ENCODE data around the gene LRRC40.
A peak's percentile ranks its signal among the peaks of the same experiment; 100 is the strongest.

Gene LRRC40

DNA sequence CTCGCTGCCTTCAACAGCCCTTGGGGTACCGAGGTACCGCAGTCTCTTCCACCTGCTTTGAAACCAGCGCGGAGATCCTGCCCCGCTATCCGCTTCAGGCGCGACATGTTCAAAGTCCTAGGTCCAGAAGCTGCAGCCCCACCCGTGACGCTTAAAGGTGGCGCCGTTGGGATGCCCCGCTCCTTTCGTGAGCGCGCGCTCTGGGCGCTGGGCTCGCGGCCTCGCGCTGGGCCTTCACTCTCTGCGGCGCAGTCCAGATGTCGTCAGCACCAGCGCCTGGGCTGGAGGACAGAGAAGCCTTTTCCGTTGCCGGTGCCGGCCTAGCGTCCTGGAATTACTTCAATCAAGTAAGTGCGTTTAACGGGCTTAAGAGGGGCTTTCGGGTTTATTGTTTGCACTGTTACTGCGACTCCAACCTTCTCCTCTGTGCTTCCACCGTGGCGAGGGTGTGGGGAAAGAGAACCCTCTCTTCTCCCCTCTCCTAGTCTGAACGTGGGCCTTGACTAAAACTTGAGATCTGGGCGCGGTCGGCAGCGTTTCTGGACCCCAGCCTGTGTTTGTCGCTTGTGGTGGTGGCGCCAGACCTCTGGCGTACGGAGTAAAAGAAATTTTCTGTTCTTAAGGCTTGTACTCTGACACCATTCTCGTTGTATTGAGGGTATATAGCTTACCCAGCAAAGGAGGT lies at the start of gene LRRC40:
Gene LRRC40, minus strand, starts transcription at position 146 of the 685 bp plus-strand sequence. Its CDS starts 39 bp downstream, at position 107.
- Histone ChIP-seq H3K4me3 (ENCODE audit: low read depth, low read length) (peak within 1 kb of the TSS; percentile 97), H3K4me1 (ENCODE audit: control insufficient read depth, insufficient read depth, low read length) (peaks cover 9% of the 10 kb centered on the region; the same call in 1 of the 2 replicates), H3K36me3 (ENCODE audit: control insufficient read depth, insufficient read depth, low read length) (peaks cover 4% of the 10 kb centered on the region; the same call in 1 of the 2 replicates), H3K9me3 (ENCODE audit: control insufficient read depth, insufficient read depth, low read depth, low read length) (no peaks in the 10 kb centered on the region), H3K9ac (ENCODE audit: low read length) (peak within 1 kb of the TSS; percentile 99), H3K27ac (ENCODE audit: low read depth, low read length) (peak within 1 kb of the TSS; percentile 91), H3K27me3 (ENCODE audit: control insufficient read depth, insufficient read depth, low read length) (no peaks in the 10 kb centered on the region)

GRCh38 chr1:70248729-70249128 lies 43.4 kb upstream of the LRRC40 start:
- Histone ChIP-seq H3K9ac (ENCODE audit: low read length) (no peak overlapping the region), H3K27me3 (ENCODE audit: control insufficient read depth, insufficient read depth, low read length) (no peaks in the 10 kb centered on the region), H3K36me3 (ENCODE audit: control insufficient read depth, insufficient read depth, low read length) (peaks cover 90% of the 10 kb centered on the region), H3K27ac (ENCODE audit: low read depth, low read length) (no peak overlapping the region), H3K9me3 (ENCODE audit: control insufficient read depth, insufficient read depth, low read depth, low read length) (no peaks in the 10 kb centered on the region), H3K4me3 (ENCODE audit: low read depth, low read length) (no peak overlapping the region), H3K4me1 (ENCODE audit: control insufficient read depth, insufficient read depth, low read length) (no peaks in the 10 kb centered on the region)

- no peaks in the 10 kb centered on the region for H3K4me1 ChIP-seq (ENCODE audit: control insufficient read depth, insufficient read depth, low read length)
- no peak overlapping the region for H3K27ac ChIP-seq (ENCODE audit: low read depth, low read length)
- peaks cover 95% of the 10 kb centered on the region for H3K36me3 ChIP-seq (ENCODE audit: control insufficient read depth, insufficient read depth, low read length)
- no peak overlapping the region for H3K4me3 ChIP-seq (ENCODE audit: low read depth, low read length)
- H3K27me3 ChIP-seq (ENCODE audit: control insufficient read depth, insufficient read depth, low read length) = no peaks in the 10 kb centered on the region
- H3K9me3 ChIP-seq (ENCODE audit: control insufficient read depth, insufficient read depth, low read depth, low read length) = no peaks in the 10 kb centered on the region
- H3K9ac ChIP-seq (ENCODE audit: low read length) = no peak overlapping the region
These were observed 42.4 kb upstream of the LRRC40 start for GRCh38 chr1:70247768-70248167.

DNA sequence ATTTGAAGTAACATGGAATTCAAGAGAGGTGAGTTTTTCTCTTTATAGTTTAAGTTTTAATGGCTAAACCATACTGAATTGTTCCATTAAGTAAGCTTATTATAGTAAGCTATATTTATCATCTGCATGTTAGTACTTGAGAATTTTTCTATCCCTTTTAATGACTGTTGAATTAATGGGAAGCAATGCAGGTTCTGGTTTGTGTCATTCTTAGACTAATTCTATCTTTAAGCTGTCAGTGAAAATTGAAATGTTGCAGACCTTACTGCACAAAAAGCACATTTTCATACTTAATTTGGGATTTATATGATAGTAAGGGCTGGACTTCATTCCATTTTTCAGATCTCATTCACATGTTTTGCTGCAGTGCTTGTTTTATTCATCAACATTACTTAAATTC lies 41.7 kb upstream of the LRRC40 start:
- Histone ChIP-seq H3K36me3 (ENCODE audit: control insufficient read depth, insufficient read depth, low read length) (peaks cover 100% of the 10 kb centered on the region), H3K9ac (ENCODE audit: low read length) (no peak overlapping the region), H3K27me3 (ENCODE audit: control insufficient read depth, insufficient read depth, low read length) (no peaks in the 10 kb centered on the region), H3K4me3 (ENCODE audit: low read depth, low read length) (no peak overlapping the region), H3K27ac (ENCODE audit: low read depth, low read length) (no peak overlapping the region), H3K4me1 (ENCODE audit: control insufficient read depth, insufficient read depth, low read length) (no peaks in the 10 kb centered on the region), H3K9me3 (ENCODE audit: control insufficient read depth, insufficient read depth, low read depth, low read length) (no peaks in the 10 kb centered on the region)

GRCh38 chr1:70239940-70240339 lies 34.6 kb upstream of the LRRC40 start:
- H3K9ac ChIP-seq (ENCODE audit: low read length) = no peak overlapping the region
- no peaks in the 10 kb centered on the region for H3K27me3 ChIP-seq (ENCODE audit: control insufficient read depth, insufficient read depth, low read length)
- H3K4me3 ChIP-seq (ENCODE audit: low read depth, low read length) = no peak overlapping the region
- H3K9me3 ChIP-seq (ENCODE audit: control insufficient read depth, insufficient read depth, low read depth, low read length) = no peaks in the 10 kb centered on the region
- no peaks in the 10 kb centered on the region for H3K4me1 ChIP-seq (ENCODE audit: control insufficient read depth, insufficient read depth, low read length)
- H3K36me3 ChIP-seq (ENCODE audit: control insufficient read depth, insufficient read depth, low read length) = peaks cover 100% of the 10 kb centered on the region
- no peak overlapping the region for H3K27ac ChIP-seq (ENCODE audit: low read depth, low read length)

DNA sequence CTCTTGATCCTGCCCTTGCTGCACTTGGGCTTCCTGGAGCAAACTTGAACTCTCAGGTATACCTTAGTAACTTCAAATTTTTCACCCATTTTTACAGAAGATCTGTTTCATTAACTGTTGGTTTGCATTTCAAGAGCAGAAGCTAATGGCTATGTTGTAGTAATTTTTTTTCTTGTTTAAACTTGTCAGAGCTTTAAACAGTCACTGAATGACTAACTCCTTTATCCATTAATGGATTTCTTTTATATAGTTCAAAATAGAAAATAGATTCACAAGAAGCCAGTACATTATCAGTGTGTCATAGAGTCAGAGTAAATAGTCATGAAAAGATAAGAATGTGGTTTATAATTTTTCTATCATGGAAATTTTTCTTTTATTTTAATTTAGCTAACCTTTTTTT lies 29.4 kb upstream of the LRRC40 start:
- H3K36me3 ChIP-seq (ENCODE audit: control insufficient read depth, insufficient read depth, low read length) = peaks cover 100% of the 10 kb centered on the region
- no peak overlapping the region for H3K9ac ChIP-seq (ENCODE audit: low read length)
- H3K4me3 ChIP-seq (ENCODE audit: low read depth, low read length) = no peak overlapping the region
- H3K9me3 ChIP-seq (ENCODE audit: control insufficient read depth, insufficient read depth, low read depth, low read length) = no peaks in the 10 kb centered on the region
- no peaks in the 10 kb centered on the region for H3K4me1 ChIP-seq (ENCODE audit: control insufficient read depth, insufficient read depth, low read length)
- no peak overlapping the region for H3K27ac ChIP-seq (ENCODE audit: low read depth, low read length)
- H3K27me3 ChIP-seq (ENCODE audit: control insufficient read depth, insufficient read depth, low read length) = no peaks in the 10 kb centered on the region

- H3K27me3 ChIP-seq (ENCODE audit: control insufficient read depth, insufficient read depth, low read length) = no peaks in the 10 kb centered on the region
- H3K9me3 ChIP-seq (ENCODE audit: control insufficient read depth, insufficient read depth, low read depth, low read length) = no peaks in the 10 kb centered on the region
- H3K27ac ChIP-seq (ENCODE audit: low read depth, low read length) = no peak overlapping the region
- peaks cover 98% of the 10 kb centered on the region for H3K36me3 ChIP-seq (ENCODE audit: control insufficient read depth, insufficient read depth, low read length)
- peaks cover 4% of the 10 kb centered on the region; the same call in 1 of the 2 replicates for H3K4me1 ChIP-seq (ENCODE audit: control insufficient read depth, insufficient read depth, low read length)
- H3K9ac ChIP-seq (ENCODE audit: low read length) = no peak overlapping the region
- no peak overlapping the region for H3K4me3 ChIP-seq (ENCODE audit: low read depth, low read length)
These were observed 26.1 kb upstream of the LRRC40 start for GRCh38 chr1:70231475-70231874.

DNA sequence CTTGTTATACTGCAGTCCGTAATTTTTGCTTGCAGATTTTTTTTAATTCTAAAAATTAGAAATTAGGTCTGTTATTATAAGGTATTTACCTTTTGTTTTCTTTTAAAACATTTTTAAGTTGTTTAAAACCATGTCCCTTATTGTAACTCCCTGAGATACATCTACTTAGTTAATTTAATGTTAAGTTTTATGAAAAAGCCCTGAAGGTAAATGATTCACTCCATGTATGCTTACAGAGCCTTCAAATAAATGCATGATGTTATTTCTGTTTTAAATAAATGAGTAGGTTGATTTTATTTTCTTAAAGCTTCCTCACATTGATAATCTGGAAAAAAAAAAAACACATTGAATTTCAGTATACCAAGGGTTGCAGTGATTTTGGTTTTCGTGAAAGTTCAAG lies 23.3 kb upstream of the LRRC40 start:
- Histone ChIP-seq H3K4me3 (ENCODE audit: low read depth, low read length) (no peak overlapping the region), H3K4me1 (ENCODE audit: control insufficient read depth, insufficient read depth, low read length) (peaks cover 14% of the 10 kb centered on the region; the same call in 1 of the 2 replicates), H3K36me3 (ENCODE audit: control insufficient read depth, insufficient read depth, low read length) (peaks cover 90% of the 10 kb centered on the region)

DNA sequence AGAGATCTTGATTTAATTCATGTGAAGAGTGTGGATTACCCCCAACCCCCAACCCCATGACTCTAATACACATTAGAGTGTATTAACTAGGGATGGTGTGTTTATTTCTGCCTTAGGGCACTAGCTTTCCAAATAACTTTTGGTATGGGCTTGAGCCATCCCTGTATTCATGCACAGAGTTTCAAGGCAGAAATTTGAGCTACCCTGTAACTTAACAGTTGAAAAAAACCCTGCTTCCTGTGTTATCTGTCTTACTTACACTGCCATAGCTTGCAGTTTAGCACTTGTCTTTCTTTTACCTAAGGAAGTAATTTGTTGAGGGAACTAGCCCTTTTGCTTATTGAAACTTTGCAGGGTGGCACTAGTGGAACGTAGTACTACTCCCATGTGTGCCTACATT lies 22.1 kb upstream of the LRRC40 start:
- no peak overlapping the region for H3K27ac ChIP-seq (ENCODE audit: low read depth, low read length)
- peaks cover 90% of the 10 kb centered on the region for H3K36me3 ChIP-seq (ENCODE audit: control insufficient read depth, insufficient read depth, low read length)
- H3K4me1 ChIP-seq (ENCODE audit: control insufficient read depth, insufficient read depth, low read length) = peaks cover 20% of the 10 kb centered on the region; the same call in 1 of the 2 replicates
- H3K27me3 ChIP-seq (ENCODE audit: control insufficient read depth, insufficient read depth, low read length) = no peaks in the 10 kb centered on the region
- H3K9me3 ChIP-seq (ENCODE audit: control insufficient read depth, insufficient read depth, low read depth, low read length) = no peaks in the 10 kb centered on the region
- no peak overlapping the region for H3K4me3 ChIP-seq (ENCODE audit: low read depth, low read length)
- no peak overlapping the region for H3K9ac ChIP-seq (ENCODE audit: low read length)

More for the DNA sequence above, 23.3 kb upstream of the LRRC40 start:
- no peaks in the 10 kb centered on the region for H3K9me3 ChIP-seq (ENCODE audit: control insufficient read depth, insufficient read depth, low read depth, low read length)
- H3K27me3 ChIP-seq (ENCODE audit: control insufficient read depth, insufficient read depth, low read length) = no peaks in the 10 kb centered on the region
- no peak overlapping the region for H3K27ac ChIP-seq (ENCODE audit: low read depth, low read length)
- no peak overlapping the region for H3K9ac ChIP-seq (ENCODE audit: low read length)

DNA sequence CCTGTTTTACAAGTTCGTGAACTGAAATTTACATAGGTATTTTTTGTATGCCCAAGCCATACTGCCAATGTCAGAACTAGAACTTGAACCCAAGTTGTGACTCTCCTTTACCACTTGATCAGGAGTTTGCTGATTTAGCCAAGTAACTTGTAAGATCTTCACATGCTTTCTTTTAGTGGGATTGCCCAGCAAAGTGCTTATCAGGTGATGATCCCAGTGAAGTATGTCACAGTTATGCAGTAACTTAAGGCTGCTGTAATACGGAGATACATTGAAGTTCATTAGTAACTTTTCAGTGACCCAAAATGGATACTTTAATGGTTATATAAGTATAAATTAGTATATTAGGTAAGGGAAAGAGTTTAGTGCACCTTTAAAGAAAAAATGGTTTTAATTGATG lies 19.6 kb upstream of the LRRC40 start:
- peaks cover 20% of the 10 kb centered on the region; the same call in 1 of the 2 replicates for H3K4me1 ChIP-seq (ENCODE audit: control insufficient read depth, insufficient read depth, low read length)
- peaks cover 66% of the 10 kb centered on the region for H3K36me3 ChIP-seq (ENCODE audit: control insufficient read depth, insufficient read depth, low read length)
- H3K4me3 ChIP-seq (ENCODE audit: low read depth, low read length) = no peak overlapping the region
- no peaks in the 10 kb centered on the region for H3K9me3 ChIP-seq (ENCODE audit: control insufficient read depth, insufficient read depth, low read depth, low read length)
- no peaks in the 10 kb centered on the region for H3K27me3 ChIP-seq (ENCODE audit: control insufficient read depth, insufficient read depth, low read length)
- H3K27ac ChIP-seq (ENCODE audit: low read depth, low read length) = no peak overlapping the region
- H3K9ac ChIP-seq (ENCODE audit: low read length) = no peak overlapping the region

DNA sequence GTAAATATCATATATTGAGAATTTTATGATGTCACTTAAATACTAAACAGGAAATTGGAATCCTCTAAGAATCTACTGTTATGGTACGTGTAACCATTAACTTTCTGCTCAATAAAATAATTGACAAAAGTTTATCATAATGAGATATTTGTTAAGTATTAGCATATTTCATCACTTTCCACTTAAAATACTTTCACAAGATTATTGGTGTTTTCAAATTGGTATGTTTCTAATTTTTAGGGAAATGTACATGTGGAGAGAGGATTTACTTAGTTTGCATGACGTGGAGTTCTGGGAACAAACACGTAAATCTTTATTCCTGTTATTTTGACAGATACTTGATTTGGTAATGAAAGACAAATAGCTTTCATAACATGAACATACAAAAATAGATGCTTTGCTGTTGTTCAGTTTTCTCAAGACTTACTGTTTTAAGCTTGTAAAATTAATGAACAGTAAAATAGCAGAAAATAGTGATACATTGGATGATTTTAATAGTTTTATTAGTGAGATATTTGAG lies 17.4 kb upstream of the LRRC40 start:
- Histone ChIP-seq H3K9ac (ENCODE audit: low read length) (no peak overlapping the region), H3K4me3 (ENCODE audit: low read depth, low read length) (peak overlapping the region; percentile 84), H3K36me3 (ENCODE audit: control insufficient read depth, insufficient read depth, low read length) (peaks cover 44% of the 10 kb centered on the region), H3K9me3 (ENCODE audit: control insufficient read depth, insufficient read depth, low read depth, low read length) (no peaks in the 10 kb centered on the region), H3K27me3 (ENCODE audit: control insufficient read depth, insufficient read depth, low read length) (no peaks in the 10 kb centered on the region), H3K27ac (ENCODE audit: low read depth, low read length) (no peak overlapping the region), H3K4me1 (ENCODE audit: control insufficient read depth, insufficient read depth, low read length) (peaks cover 20% of the 10 kb centered on the region; the same call in 1 of the 2 replicates)
